HL-60 (cell line): ENCODE data around the gene MCM6.

Source experiments
- DNase-seq, 2 experiments: peaks; one replicate each; pipeline ENCODE4 v3.0.0-alpha.2; 2010 to 2020; ENCODE audit warnings: low read depth in 1 of 2, low spot score in 1 of 2
- H3K27ac ChIP-seq: fragments of 250-450 bp; sonication (Bioruptor Pico); replicated peaks from 2 replicates; pipeline ENCODE4 v1.5.1; 2020; ENCODE audit warnings: mild to moderate bottlenecking, moderate library complexity
- H3K27me3 ChIP-seq: fragments of 250-450 bp; sonication (Bioruptor Pico); 2 replicates; pipeline ENCODE4 v1.5.1; 2021; ENCODE audit warnings: mild to moderate bottlenecking, moderate library complexity; ENCODE audit not compliant: insufficient read depth, poor library complexity, severe bottlenecking
- H3K4me3 ChIP-seq: replicated peaks from 2 replicates; pipeline ENCODE4 v1.5.1; 2011; ENCODE audit warnings: mild to moderate bottlenecking, control low read depth, low read length; ENCODE audit not compliant: insufficient read depth
- GABPA ChIP-seq: IDR thresholded peaks from 2 replicates; pipeline ENCODE4 v1.6.1; 2012; ENCODE audit warnings: low read depth
- POLR2AphosphoS5 ChIP-seq: IDR thresholded peaks from 2 replicates; pipeline ENCODE4 v1.6.1; 2012; ENCODE audit warnings: low read depth
- SPI1 ChIP-seq: IDR thresholded peaks from 2 replicates; pipeline ENCODE4 v1.6.1; 2012; ENCODE audit warnings: low read depth, mild to moderate bottlenecking, borderline replicate concordance
- long read RNA-seq: library from polyadenylated mRNA; unstranded; transcript quantifications from one replicate; pipeline ENCODE4 v2.0.0, GENCODE V29; 2020
- TF ChIP-seq, protein P1 (sequence below): IDR thresholded peaks from one replicate; pipeline ENCODE4 v1.5.1; 2011; ENCODE audit warnings: low read length, control low read depth, inconsistent platforms; ENCODE audit not compliant: insufficient read depth
- TF ChIP-seq, protein P2 (sequence below): IDR thresholded peaks from 2 replicates; pipeline ENCODE4 v1.6.1; 2012; ENCODE audit warnings: low read depth; ENCODE audit not compliant: insufficient replicate concordance

The MCM6 gene
- long read RNA-seq, transcript MCM6-201 (17 exons, 3,736 nt): major isoform, 796 of 1,346 reads
- long read RNA-seq, partial matches to known transcripts: 514 of 1,346 reads
- long read RNA-seq, other reads (novel, unspliced or antisense): 36 of 1,346 reads

DNA sequence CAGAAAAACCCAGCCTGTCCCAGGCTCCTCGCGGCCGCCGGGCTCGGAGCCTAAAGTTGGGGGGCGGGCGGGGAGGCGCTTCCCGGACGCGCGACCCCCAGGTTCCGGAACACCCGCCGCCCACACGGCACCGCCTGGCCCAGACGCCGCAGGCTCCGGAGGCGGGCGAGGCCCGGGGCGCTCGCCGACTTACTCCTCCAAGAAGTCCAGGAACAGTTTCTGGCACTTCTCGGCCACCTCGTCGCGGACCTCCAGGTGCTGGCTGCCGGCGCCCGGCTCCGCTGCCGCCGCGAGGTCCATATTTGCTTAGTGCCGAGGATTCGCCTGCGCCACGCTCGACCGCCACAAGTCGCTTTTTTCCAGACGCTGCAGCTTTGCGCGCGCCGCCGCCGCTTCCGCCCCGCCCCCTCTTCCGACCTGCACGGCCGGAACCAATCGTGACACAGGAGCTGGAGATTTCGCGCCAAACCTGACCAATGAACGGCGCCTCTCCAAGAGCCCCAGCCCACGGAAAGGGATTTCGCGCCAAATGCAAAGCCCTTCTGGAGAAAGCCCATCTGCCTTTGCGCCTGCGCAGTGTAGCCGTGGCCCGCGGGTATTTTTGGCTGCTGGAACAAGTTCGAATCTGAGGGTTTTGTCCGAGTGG lies at the start of gene MCM6:
Gene MCM6 (minus strand): TSS at position 378 of the 646 bp plus-strand sequence. CDS start 78 bp downstream, at position 300.
- peak within 1 kb of the TSS; percentile 69 for H3K4me3 ChIP-seq
- DNase-seq: peak; percentile 98 to 100
- no peaks in the 10 kb centered on the region for H3K27me3 ChIP-seq
- H3K27ac ChIP-seq: peak within 1 kb of the TSS; percentile 93
- TF ChIP-seq POLR2AphosphoS5 (peak; percentile 81), GABPA (peak; percentile 30; the same call in 1 of the 2 replicates), SPI1 (peak; percentile 41; the same call in 1 of the 2 replicates)
- TF ChIP-seq, protein P1, sequence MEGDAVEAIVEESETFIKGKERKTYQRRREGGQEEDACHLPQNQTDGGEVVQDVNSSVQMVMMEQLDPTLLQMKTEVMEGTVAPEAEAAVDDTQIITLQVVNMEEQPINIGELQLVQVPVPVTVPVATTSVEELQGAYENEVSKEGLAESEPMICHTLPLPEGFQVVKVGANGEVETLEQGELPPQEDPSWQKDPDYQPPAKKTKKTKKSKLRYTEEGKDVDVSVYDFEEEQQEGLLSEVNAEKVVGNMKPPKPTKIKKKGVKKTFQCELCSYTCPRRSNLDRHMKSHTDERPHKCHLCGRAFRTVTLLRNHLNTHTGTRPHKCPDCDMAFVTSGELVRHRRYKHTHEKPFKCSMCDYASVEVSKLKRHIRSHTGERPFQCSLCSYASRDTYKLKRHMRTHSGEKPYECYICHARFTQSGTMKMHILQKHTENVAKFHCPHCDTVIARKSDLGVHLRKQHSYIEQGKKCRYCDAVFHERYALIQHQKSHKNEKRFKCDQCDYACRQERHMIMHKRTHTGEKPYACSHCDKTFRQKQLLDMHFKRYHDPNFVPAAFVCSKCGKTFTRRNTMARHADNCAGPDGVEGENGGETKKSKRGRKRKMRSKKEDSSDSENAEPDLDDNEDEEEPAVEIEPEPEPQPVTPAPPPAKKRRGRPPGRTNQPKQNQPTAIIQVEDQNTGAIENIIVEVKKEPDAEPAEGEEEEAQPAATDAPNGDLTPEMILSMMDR: no peak
- TF ChIP-seq, protein P2, sequence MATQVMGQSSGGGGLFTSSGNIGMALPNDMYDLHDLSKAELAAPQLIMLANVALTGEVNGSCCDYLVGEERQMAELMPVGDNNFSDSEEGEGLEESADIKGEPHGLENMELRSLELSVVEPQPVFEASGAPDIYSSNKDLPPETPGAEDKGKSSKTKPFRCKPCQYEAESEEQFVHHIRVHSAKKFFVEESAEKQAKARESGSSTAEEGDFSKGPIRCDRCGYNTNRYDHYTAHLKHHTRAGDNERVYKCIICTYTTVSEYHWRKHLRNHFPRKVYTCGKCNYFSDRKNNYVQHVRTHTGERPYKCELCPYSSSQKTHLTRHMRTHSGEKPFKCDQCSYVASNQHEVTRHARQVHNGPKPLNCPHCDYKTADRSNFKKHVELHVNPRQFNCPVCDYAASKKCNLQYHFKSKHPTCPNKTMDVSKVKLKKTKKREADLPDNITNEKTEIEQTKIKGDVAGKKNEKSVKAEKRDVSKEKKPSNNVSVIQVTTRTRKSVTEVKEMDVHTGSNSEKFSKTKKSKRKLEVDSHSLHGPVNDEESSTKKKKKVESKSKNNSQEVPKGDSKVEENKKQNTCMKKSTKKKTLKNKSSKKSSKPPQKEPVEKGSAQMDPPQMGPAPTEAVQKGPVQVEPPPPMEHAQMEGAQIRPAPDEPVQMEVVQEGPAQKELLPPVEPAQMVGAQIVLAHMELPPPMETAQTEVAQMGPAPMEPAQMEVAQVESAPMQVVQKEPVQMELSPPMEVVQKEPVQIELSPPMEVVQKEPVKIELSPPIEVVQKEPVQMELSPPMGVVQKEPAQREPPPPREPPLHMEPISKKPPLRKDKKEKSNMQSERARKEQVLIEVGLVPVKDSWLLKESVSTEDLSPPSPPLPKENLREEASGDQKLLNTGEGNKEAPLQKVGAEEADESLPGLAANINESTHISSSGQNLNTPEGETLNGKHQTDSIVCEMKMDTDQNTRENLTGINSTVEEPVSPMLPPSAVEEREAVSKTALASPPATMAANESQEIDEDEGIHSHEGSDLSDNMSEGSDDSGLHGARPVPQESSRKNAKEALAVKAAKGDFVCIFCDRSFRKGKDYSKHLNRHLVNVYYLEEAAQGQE: peak; percentile 62

DNA sequence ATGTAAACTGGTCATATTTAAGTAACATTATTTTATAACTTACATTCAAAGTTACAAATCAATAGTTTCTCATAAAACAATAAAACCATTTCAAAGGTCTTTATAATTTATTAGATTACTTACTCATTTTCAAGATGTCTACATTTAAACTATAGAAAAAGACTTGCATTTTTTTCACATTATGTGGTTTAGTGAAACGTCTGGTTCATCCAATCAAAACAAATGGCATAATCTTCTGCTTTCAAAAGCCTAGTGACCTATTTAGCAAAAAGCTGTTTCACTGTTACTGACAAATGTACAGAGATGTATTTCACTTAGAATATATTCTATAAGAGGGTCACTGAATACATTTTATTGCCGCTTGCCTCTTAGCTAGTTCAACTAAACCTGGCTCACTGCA lies 49.3 kb upstream of the MCM6 start:
- TF ChIP-seq SPI1 (no peak), POLR2AphosphoS5 (no peak), GABPA (no peak)
- TF ChIP-seq, protein P1: no peak
- TF ChIP-seq, protein P2: no peak
- no peak overlapping the region for H3K4me3 ChIP-seq
- no peak overlapping the region for H3K27ac ChIP-seq
- H3K27me3 ChIP-seq: no peaks in the 10 kb centered on the region
- no peak for DNase-seq

DNA sequence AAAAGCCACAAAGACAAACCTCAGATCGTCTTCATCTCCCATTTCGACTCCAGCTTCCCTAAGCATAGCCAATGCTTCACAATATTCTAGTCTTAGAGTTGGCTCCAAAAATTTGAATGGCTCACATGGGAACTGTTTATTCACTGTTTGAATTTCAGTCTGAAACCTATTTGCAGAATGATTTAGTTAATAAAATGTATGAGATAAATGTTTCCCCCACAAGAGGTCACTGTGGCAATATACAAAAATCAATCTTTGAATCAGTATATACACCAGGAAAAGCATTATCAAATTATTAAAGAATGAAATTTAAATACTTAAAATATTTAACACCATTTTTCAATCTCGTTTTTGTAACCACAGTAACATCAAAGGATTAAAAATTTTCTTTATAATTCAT lies 40.0 kb upstream of the MCM6 start:
- Histone ChIP-seq H3K4me3 (no peak overlapping the region), H3K27ac (no peak overlapping the region), H3K27me3 (no peaks in the 10 kb centered on the region)
- no peak for DNase-seq
- TF ChIP-seq, protein P1: peak; percentile 3
- TF ChIP-seq GABPA: no peak
